Measurements from ENCODE around the gene CORO2B. TPM values are rescaled to one million over a fixed set of nuclear protein-coding genes. Genes with fewer than 3 reads are reported as not detected.

Gene CORO2B
- total and polyA plus RNA-seq, 8 donors = 3.0 to 27.7 (median 21.0) TPM

DNA sequence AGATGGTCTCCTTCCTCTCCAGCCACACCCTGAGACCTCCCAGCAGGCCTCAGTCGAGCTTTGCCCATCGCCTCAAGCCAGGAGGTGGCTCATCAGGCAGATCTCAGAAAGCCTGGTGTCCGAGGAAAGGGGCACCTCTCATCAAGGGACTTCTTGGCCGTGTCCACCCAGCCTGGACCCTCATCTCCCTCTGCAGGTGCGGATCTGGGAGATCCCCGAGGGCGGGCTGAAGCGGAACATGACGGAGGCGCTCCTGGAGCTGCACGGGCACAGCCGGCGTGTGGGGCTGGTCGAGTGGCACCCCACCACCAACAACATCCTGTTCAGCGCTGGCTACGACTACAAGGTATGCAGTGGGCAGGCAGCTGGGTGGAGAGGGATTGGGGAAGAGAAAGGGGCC lies 131.7 kb downstream of the CORO2B start:
- ATAC-seq (no peak), DNase-seq (no peak)
- intact Hi-C loops (cut with DNase I) = no loop called here
- Histone ChIP-seq H3K4me1 (peaks cover 0 to 3% of the 10 kb centered on the region in 2 donors), H3K27ac (no peak overlapping the region), H3K27me3 (no peaks in the 10 kb centered on the region), H3K4me3 (no peak overlapping the region), H3K9me3 (no peaks in the 10 kb centered on the region), H3K36me3 (peaks cover 0 to 15% of the 10 kb centered on the region in 2 donors)
- TF ChIP-seq CTCF (IDR thresholded peaks at IDR 0.05) = no peak

- Histone ChIP-seq H3K4me3 (no peak overlapping the region), H3K36me3 (peaks cover 0 to 15% of the 10 kb centered on the region in 2 donors), H3K27me3 (no peaks in the 10 kb centered on the region), H3K9me3 (no peaks in the 10 kb centered on the region), H3K27ac (no peak overlapping the region), H3K4me1 (no peaks in the 10 kb centered on the region)
- DNase-seq (no peak), ATAC-seq (no peak)
- intact Hi-C loops (cut with DNase I) = no loop called here
- TF ChIP-seq CTCF (IDR thresholded peaks at IDR 0.05) = no peak
These were observed 132.6 kb downstream of the CORO2B start for GRCh38 chr15:68711406-68711805.

DNA sequence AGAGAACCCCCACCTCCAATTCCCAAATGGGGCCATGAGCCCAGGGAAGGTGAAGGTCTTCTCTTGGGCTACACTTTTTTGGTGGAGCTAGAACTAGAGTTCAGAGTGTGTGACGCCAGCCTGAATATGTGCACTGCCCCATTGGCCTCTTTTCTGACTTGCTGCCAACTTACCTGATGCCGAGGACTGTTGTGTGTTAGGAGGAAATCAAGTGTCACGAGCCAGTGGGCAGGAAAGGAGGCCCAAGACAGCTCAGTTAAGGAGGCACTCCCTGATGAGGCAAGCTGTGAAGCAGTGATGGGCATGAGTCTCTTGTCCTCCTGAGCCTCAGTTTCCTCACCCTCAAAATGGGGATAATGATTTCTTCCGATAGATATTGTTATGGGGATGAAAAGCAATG lies 134.1 kb downstream of the CORO2B start:
- intact Hi-C loops (cut with DNase I) = no loop called here
- no peaks in the 10 kb centered on the region for H3K27me3 ChIP-seq

GRCh38 chr15:68713874-68714273 lies 135.1 kb downstream of the CORO2B start:
- ATAC-seq = no peak
- no peak for TF ChIP-seq CTCF (IDR thresholded peaks at IDR 0.05)
- Histone ChIP-seq H3K4me3 (no peak overlapping the region), H3K27me3 (no peaks in the 10 kb centered on the region), H3K27ac (no peak overlapping the region), H3K4me1 (no peaks in the 10 kb centered on the region), H3K9me3 (no peaks in the 10 kb centered on the region), H3K36me3 (peaks cover 0 to 15% of the 10 kb centered on the region in 2 donors)
- DNase-seq = no peak
- intact Hi-C loops (cut with DNase I) = no loop called here

More for the DNA sequence above, 134.1 kb downstream of the CORO2B start:
- ATAC-seq (no peak), DNase-seq (no peak)
- Histone ChIP-seq H3K4me3 (no peak overlapping the region), H3K27ac (no peak overlapping the region), H3K36me3 (peaks cover 0 to 15% of the 10 kb centered on the region in 2 donors), H3K9me3 (no peaks in the 10 kb centered on the region), H3K4me1 (no peaks in the 10 kb centered on the region)
- no peak for TF ChIP-seq CTCF (IDR thresholded peaks at IDR 0.05)

- no peaks in the 10 kb centered on the region for H3K27me3 ChIP-seq
- intact Hi-C loops (cut with DNase I) = no loop called here
- peaks cover 0 to 15% of the 10 kb centered on the region in 2 donors for H3K36me3 ChIP-seq
- no peak overlapping the region for H3K4me3 ChIP-seq
- H3K9me3 ChIP-seq = no peaks in the 10 kb centered on the region
- H3K27ac ChIP-seq = no peak overlapping the region
- H3K4me1 ChIP-seq = no peaks in the 10 kb centered on the region
- ATAC-seq (no peak), DNase-seq (no peak)
- TF ChIP-seq CTCF (IDR thresholded peaks at IDR 0.05) = no peak
These were observed 136.3 kb downstream of the CORO2B start for GRCh38 chr15:68715111-68715510.
